ENCODE data around the gene PVR.

DNA sequence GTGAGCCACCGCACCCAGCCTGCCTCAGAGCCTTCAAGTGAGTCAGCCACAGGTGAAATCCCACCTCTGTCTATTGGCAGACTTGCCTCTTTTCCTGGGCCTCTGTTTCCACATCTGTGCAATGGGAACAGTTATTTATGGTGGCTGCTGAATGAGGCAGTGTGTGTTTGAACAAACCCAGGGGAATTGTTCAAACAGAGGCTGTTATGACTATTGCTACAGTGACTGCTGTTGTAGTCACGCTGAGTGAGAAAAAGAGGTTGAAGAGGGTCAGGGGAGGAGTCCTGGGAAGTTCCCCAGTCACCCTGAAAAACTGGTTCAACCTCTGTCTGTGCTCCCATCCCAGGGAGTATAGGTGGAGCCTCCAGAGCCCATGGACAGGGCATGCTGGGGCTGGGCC lies 27.7 kb downstream of the PVR start, which contains the start of gene CEACAM19:
- TF ChIP-seq, protein P1, sequence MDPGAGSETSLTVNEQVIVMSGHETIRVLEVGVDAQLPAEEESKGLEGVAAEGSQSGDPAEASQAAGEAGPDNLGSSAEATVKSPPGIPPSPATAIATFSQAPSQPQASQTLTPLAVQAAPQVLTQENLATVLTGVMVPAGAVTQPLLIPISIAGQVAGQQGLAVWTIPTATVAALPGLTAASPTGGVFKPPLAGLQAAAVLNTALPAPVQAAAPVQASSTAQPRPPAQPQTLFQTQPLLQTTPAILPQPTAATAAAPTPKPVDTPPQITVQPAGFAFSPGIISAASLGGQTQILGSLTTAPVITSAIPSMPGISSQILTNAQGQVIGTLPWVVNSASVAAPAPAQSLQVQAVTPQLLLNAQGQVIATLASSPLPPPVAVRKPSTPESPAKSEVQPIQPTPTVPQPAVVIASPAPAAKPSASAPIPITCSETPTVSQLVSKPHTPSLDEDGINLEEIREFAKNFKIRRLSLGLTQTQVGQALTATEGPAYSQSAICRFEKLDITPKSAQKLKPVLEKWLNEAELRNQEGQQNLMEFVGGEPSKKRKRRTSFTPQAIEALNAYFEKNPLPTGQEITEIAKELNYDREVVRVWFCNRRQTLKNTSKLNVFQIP (CRISPR knock-in tag; IDR thresholded peaks at IDR 0.05; ENCODE audit: borderline replicate concordance, low read depth) = no peak
- TF ChIP-seq PPARA (CRISPR knock-in tag; IDR thresholded peaks at IDR 0.05; ENCODE audit: borderline replicate concordance) (no peak), ZNF70 (CRISPR knock-in tag; IDR thresholded peaks at IDR 0.05) (no peak), ZFP30 (CRISPR knock-in tag; IDR thresholded peaks at IDR 0.05) (no peak), ISL1 (CRISPR knock-in tag; IDR thresholded peaks at IDR 0.05) (no peak), ZNF565 (CRISPR knock-in tag; conservative IDR thresholded peaks at IDR 0.05; ENCODE audit: low read depth) (no peak), TOX (CRISPR knock-in tag; IDR thresholded peaks at IDR 0.05; ENCODE audit: borderline replicate concordance) (no peak)
- TF ChIP-seq, protein P2, sequence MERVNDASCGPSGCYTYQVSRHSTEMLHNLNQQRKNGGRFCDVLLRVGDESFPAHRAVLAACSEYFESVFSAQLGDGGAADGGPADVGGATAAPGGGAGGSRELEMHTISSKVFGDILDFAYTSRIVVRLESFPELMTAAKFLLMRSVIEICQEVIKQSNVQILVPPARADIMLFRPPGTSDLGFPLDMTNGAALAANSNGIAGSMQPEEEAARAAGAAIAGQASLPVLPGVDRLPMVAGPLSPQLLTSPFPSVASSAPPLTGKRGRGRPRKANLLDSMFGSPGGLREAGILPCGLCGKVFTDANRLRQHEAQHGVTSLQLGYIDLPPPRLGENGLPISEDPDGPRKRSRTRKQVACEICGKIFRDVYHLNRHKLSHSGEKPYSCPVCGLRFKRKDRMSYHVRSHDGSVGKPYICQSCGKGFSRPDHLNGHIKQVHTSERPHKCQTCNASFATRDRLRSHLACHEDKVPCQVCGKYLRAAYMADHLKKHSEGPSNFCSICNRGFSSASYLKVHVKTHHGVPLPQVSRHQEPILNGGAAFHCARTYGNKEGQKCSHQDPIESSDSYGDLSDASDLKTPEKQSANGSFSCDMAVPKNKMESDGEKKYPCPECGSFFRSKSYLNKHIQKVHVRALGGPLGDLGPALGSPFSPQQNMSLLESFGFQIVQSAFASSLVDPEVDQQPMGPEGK (CRISPR knock-in tag; IDR thresholded peaks at IDR 0.05; ENCODE audit: borderline replicate concordance) = no peak
- TF ChIP-seq, protein P3, sequence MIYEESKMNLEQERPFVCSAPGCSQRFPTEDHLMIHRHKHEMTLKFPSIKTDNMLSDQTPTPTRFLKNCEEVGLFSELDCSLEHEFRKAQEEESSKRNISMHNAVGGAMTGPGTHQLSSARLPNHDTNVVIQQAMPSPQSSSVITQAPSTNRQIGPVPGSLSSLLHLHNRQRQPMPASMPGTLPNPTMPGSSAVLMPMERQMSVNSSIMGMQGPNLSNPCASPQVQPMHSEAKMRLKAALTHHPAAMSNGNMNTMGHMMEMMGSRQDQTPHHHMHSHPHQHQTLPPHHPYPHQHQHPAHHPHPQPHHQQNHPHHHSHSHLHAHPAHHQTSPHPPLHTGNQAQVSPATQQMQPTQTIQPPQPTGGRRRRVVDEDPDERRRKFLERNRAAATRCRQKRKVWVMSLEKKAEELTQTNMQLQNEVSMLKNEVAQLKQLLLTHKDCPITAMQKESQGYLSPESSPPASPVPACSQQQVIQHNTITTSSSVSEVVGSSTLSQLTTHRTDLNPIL (CRISPR knock-in tag; IDR thresholded peaks at IDR 0.05; ENCODE audit: low read depth) = no peak

All from SK-N-SH treated with all-trans-retinoic acid at 6 μM for 48 hours (cell line).